Nephron (organoid): Measurements from ENCODE around the gene KICS2.

Source experiments
- H3K27ac Mint-ChIP-seq, 3 experiments: 2 replicates each; pipeline ENCODE4 v1.8.0; 2020; ENCODE audit warnings: mixed read lengths in 3 of 3, mild to moderate bottlenecking in 2 of 3, moderate library complexity in 1 of 3
- H3K27me3 Mint-ChIP-seq: 2 replicates; pipeline ENCODE4 v1.8.0; 2021; ENCODE audit warnings: low read depth, mild to moderate bottlenecking, moderate library complexity, mixed read lengths
- H3K36me3 Mint-ChIP-seq: 2 replicates; pipeline ENCODE4 v1.8.0; 2020; ENCODE audit warnings: low read depth, mixed read lengths
- H3K4me1 Mint-ChIP-seq: 2 replicates; pipeline ENCODE4 v1.8.0; 2020; ENCODE audit warnings: mixed read lengths
- H3K4me3 Mint-ChIP-seq, 3 experiments: 2 replicates each; pipeline ENCODE4 v1.8.0; 2020; ENCODE audit warnings: mild to moderate bottlenecking in 3 of 3, mixed read lengths in 3 of 3, moderate library complexity in 2 of 3
- H3K9me3 Mint-ChIP-seq: 2 replicates; pipeline ENCODE4 v1.8.0; 2020; ENCODE audit warnings: mixed read lengths
- TF ChIP-seq, protein P1 (sequence below), 3 experiments: fragments of 200-600 bp; sonication (generic); IDR thresholded peaks; one replicate each; pipeline ENCODE4 v1.5.0; 2021; ENCODE audit warnings: antibody characterized with exemption in 3 of 3; ENCODE audit not compliant: unreplicated experiment in 3 of 3

Gene KICS2

DNA sequence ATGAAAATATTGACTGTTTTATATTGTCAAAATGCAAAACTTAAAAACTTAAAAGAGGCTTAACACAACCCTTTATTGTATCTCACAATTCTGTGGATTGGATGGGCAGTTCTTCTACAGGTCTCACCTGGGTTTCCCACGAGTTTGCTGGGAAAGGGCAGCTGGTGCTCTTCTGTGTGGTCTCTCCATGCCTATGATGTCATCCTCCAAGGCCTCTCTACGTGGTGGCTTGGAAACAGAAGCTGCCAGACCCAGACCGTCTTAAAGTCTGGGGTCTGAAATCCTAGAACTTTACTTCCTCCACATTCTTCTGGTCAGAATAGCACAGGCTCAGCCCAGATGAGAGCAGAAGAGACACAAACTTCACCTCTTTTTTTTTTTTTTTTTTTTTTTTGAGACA is 36.5 kb upstream of the KICS2 start:
- Mint-ChIP-seq H3K9me3 (no peaks in the 10 kb centered on the region), H3K27ac (no peak overlapping the region), H3K27me3 (peaks cover 3% of the 10 kb centered on the region), H3K36me3 (no peaks in the 10 kb centered on the region), H3K4me3 (no peak overlapping the region), H3K4me1 (no peaks in the 10 kb centered on the region)
- TF ChIP-seq, protein P1, sequence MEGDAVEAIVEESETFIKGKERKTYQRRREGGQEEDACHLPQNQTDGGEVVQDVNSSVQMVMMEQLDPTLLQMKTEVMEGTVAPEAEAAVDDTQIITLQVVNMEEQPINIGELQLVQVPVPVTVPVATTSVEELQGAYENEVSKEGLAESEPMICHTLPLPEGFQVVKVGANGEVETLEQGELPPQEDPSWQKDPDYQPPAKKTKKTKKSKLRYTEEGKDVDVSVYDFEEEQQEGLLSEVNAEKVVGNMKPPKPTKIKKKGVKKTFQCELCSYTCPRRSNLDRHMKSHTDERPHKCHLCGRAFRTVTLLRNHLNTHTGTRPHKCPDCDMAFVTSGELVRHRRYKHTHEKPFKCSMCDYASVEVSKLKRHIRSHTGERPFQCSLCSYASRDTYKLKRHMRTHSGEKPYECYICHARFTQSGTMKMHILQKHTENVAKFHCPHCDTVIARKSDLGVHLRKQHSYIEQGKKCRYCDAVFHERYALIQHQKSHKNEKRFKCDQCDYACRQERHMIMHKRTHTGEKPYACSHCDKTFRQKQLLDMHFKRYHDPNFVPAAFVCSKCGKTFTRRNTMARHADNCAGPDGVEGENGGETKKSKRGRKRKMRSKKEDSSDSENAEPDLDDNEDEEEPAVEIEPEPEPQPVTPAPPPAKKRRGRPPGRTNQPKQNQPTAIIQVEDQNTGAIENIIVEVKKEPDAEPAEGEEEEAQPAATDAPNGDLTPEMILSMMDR (IDR thresholded peaks at IDR 0.05; ENCODE audit: unreplicated experiment in 3 of 3) = no peak

DNA sequence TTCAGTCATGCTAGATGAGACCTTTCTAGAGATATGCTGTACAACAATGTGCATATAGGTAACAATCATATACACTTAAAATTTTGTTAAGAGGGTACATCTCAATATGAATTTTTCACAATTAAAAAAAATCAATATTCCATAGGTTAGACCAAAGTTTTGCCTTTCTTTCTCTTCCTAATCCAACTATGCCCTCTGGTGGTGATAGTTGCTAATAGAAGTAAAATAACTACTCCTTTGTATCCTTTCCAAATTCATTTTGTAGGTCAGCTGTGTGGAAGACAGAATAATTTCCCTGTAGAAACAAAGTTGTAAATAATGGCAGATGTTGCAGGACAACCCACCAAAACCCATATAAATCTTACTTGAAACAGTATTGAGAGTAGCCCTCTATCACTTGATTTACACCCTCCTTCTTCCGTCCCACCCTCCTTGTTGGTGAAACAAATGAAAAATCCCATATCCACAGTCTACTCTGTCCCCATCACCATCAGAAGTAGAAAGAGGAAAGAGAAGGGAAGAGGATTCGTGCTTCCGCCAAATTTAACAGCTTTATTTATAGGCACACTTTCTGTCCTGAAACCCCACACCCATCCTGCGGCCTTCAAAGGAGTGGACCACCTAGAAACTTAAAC is 34.2 kb upstream of the KICS2 start:
- no peaks in the 10 kb centered on the region for H3K36me3 Mint-ChIP-seq
- peaks cover 3% of the 10 kb centered on the region for H3K27me3 Mint-ChIP-seq
- no peak overlapping the region for H3K4me3 Mint-ChIP-seq
- TF ChIP-seq, protein P1 (IDR thresholded peaks at IDR 0.05; ENCODE audit: unreplicated experiment in 3 of 3) = peak; percentile 66 to 87 (median 83)
- H3K27ac Mint-ChIP-seq = no peak overlapping the region
- H3K4me1 Mint-ChIP-seq = no peaks in the 10 kb centered on the region
- H3K9me3 Mint-ChIP-seq = no peaks in the 10 kb centered on the region

DNA sequence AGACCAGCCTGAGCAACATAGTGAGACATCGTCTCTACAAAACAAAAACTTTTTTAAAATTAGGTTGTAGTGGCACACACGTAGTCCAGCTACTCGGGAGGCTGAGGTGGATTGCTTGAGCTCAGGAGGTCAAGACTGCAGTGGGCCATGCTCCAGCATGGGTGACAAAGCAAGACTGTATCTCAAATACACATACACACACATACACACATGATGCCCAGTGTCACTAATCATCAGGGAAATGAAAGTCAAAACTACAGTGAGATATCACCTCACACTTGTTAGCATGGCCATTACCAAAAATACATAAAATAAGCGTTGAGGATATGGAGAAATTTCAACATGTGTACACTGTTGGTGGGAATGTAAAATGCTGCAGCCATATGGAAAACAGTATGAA is 33.2 kb upstream of the KICS2 start:
- Mint-ChIP-seq H3K9me3 (no peaks in the 10 kb centered on the region), H3K4me1 (no peaks in the 10 kb centered on the region), H3K27me3 (peaks cover 3% of the 10 kb centered on the region), H3K4me3 (no peak overlapping the region), H3K27ac (no peak overlapping the region), H3K36me3 (no peaks in the 10 kb centered on the region)
- TF ChIP-seq, protein P1 (IDR thresholded peaks at IDR 0.05; ENCODE audit: unreplicated experiment in 3 of 3) = no peak

DNA sequence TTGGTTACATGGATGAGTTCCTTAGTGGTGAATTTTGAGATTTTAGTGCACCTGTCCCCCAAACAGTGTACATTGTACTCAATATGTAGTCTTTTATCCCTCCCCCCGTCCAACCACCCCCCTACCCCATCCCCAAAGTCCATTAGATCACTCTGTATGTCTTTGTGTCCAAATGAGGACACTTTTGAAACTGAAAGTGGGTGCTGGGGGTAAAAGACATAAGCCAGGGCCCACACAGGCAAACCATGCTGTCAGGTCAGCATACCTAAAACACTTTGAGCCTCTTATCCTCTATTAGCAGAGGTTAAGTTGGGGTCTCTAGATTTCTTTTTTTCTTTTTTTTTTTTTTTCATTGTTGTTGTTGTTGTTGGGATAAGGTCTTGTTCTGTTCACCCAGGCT is 31.3 kb upstream of the KICS2 start:
- H3K27ac Mint-ChIP-seq = no peak overlapping the region
- no peaks in the 10 kb centered on the region for H3K9me3 Mint-ChIP-seq
- no peaks in the 10 kb centered on the region for H3K36me3 Mint-ChIP-seq
- no peak overlapping the region for H3K4me3 Mint-ChIP-seq
- H3K4me1 Mint-ChIP-seq = peaks cover 5% of the 10 kb centered on the region
- TF ChIP-seq, protein P1 (IDR thresholded peaks at IDR 0.05; ENCODE audit: unreplicated experiment in 3 of 3) = no peak
- peaks cover 3% of the 10 kb centered on the region for H3K27me3 Mint-ChIP-seq

DNA sequence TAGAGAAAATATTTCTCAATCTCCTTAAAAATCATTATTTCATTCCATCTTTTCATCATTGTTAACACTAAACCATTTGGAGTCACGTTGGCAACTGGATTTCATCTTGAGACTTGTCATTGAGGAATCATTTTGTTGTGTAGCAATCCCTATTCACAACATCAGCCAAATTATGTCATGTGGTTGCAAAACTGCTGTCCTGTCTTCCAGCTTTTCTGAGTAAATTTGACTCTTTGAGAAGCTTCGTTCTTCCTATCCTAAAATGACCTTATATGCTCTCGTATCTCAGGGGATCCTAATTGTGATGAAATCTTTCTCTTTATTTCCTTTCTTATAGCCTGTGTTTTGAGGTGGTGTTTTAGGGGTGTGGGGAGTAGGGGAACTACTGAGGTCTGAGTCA is 30.6 kb upstream of the KICS2 start:
- TF ChIP-seq, protein P1 (IDR thresholded peaks at IDR 0.05; ENCODE audit: unreplicated experiment in 3 of 3) = no peak
- no peak overlapping the region for H3K4me3 Mint-ChIP-seq
- H3K27ac Mint-ChIP-seq = no peak overlapping the region
- H3K4me1 Mint-ChIP-seq = peaks cover 5% of the 10 kb centered on the region
- peaks cover 3% of the 10 kb centered on the region for H3K27me3 Mint-ChIP-seq
- no peaks in the 10 kb centered on the region for H3K36me3 Mint-ChIP-seq
- H3K9me3 Mint-ChIP-seq = no peaks in the 10 kb centered on the region

DNA sequence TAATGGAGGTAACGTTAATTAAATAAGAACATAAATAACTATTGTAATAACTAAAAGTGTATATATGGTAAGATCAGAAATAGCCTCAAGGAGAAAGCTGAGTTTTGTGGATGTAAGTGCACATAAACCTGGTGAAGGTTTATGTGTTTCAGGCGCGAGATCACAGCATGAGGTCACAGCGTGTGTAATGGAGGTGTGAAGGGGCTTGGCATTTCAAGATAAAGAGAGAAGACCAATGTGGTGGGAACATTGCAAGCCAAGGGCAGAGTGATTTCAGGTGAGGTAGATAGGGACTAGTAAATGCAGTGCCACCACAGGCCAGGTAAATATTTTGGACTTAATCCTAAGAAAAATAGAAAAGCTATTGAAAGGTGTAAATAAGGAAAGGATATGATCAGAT is 21.7 kb upstream of the KICS2 start:
- no peak overlapping the region for H3K4me3 Mint-ChIP-seq
- H3K36me3 Mint-ChIP-seq = no peaks in the 10 kb centered on the region
- no peaks in the 10 kb centered on the region for H3K27me3 Mint-ChIP-seq
- H3K27ac Mint-ChIP-seq = no peak overlapping the region
- H3K4me1 Mint-ChIP-seq = peaks cover 4% of the 10 kb centered on the region
- TF ChIP-seq, protein P1 (IDR thresholded peaks at IDR 0.05; ENCODE audit: unreplicated experiment in 3 of 3) = no peak
- no peaks in the 10 kb centered on the region for H3K9me3 Mint-ChIP-seq
